GM13976 (cell line): ENCODE results near the gene KLF18.
"Not testable (repeated sequence)": the region's sequence is repeated elsewhere in the genome, so short reads cannot be mapped to it uniquely, and the experiment has no call there.

Experiments
- DNase-seq: peaks from one replicate; pipeline ENCODE4 v3.0.0; 2012; ENCODE audit warnings: low spot score
- in situ Hi-C: fragments of 300-500 bp; cut with MboI; formaldehyde crosslinking; loops from one replicate; pipeline ENCODE4 v1.12.0; 2022; ENCODE audit warnings: low sequenced_read_pairs, mixed read lengths, inconsistent platforms; ENCODE audit not compliant: unreplicated experiment
- TF ChIP-seq, protein P1 (sequence below): IDR thresholded peaks from 2 replicates; pipeline ENCODE4 v1.5.1; 2012; ENCODE audit warnings: borderline replicate concordance, mild to moderate bottlenecking; ENCODE audit not compliant: insufficient read depth; ENCODE audit errors: extremely low read depth, missing control alignments, control extremely low read depth

KLF18 gene

DNA sequence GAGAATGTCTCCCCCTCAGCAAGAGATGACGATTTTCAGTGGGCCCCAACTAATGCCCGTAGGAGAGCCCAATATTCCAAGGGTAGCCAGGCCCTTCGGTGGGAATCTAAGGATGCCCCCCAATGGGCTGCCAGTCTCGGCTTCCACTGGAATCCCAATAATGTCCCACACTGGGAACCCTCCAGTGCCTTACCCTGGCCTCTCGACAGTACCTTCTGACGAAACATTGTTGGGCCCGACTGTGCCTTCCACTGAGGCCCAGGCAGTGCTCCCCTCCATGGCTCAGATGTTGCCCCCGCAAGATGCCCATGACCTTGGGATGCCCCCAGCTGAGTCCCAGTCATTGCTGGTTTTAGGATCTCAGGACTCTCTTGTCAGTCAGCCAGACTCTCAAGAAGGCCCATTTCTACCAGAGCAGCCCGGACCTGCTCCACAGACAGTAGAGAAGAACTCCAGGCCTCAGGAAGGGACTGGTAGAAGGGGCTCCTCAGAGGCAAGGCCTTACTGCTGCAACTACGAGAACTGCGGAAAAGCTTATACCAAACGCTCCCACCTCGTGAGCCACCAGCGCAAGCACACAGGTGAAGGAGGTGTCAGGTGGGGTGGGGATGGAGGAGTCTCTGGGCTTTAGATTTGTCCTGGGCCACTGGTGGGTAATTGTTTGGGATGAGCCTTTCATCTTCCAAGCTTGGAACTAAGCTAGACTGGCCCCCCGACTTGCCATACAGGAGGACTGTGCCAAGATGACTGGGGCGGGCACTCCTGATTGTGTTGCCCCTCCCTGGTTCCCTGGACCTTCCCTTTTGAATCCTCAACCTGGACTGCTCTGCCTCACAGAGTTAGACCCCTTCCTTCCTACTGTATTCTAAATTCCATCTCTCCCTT, 11.6 kb downstream of the KLF18 start:
- in situ Hi-C loops: no loop called here
- DNase-seq: no peak
- TF ChIP-seq, protein P1, sequence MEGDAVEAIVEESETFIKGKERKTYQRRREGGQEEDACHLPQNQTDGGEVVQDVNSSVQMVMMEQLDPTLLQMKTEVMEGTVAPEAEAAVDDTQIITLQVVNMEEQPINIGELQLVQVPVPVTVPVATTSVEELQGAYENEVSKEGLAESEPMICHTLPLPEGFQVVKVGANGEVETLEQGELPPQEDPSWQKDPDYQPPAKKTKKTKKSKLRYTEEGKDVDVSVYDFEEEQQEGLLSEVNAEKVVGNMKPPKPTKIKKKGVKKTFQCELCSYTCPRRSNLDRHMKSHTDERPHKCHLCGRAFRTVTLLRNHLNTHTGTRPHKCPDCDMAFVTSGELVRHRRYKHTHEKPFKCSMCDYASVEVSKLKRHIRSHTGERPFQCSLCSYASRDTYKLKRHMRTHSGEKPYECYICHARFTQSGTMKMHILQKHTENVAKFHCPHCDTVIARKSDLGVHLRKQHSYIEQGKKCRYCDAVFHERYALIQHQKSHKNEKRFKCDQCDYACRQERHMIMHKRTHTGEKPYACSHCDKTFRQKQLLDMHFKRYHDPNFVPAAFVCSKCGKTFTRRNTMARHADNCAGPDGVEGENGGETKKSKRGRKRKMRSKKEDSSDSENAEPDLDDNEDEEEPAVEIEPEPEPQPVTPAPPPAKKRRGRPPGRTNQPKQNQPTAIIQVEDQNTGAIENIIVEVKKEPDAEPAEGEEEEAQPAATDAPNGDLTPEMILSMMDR: no peak

DNA sequence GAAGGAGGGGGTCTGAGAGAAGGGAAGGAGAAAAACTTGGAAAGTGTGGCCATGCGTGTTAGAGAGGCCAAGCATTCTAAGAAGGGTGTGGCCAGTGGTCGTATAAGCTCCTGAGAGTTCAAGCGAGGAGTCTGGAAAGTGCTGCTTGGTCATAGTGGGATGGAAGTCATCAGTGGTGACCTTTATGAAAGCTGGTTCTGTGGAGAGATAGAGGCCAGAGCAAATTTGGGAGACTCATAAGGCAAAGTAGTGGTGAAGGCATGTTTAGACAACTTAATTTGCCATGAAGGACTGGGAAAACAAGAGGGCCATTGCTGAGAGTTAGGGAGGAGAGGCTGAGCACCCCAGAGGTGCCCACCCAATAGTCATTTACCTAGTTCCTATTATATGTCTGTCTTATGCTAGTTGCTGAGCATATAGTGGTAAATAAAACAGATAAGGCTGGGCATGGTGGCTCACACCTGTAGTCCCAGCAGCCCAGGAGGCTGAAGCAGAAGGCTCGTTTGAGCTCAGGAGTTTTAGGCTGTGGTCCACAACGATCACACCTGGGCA, 21.0 kb downstream of the KLF18 start:
- in situ Hi-C loops: no loop called here
- TF ChIP-seq, protein P1: no peak
- no peak for DNase-seq

DNA sequence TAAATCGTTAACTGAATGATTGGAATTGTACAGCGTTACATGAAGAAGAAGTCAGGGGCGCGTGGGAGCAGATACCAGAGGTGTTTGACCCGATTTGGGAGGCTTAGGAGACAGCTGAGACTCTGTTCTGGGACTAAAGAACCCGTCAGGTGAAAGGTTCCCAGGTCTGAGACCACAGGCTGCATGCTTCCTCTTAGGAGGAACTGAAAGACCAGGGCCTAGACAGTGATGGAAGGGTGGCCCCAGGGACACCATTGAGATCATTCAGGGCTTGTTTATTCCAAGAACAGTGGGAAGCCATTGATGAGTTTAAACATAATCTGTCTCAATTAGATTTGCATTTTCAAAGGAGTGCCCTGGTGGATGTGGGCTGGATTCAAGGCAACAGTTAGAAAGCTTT, 21.9 kb downstream of the KLF18 start:
- peak; percentile 38 for DNase-seq
- in situ Hi-C loops: no loop called here
- TF ChIP-seq, protein P1: no peak

DNA sequence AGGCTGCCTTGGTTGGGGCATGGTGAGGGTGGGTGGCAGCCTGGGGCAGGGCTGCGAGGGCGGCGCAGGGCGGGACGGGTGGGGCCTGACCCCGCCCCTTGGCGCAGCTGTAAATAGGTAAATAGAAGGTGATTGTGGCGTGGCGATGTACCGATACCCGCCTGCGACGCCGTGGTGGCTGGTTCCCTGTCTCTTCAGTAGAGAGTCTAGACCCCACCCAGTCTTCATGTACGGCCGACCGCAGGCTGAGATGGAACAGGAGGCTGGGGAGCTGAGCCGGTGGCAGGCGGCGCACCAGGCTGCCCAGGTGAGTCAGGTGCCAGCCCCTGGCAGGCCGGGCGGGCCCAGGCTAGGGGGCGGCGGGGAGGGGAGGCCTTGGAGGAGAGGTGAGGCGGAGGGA, 22.7 kb downstream of the KLF18 start, which contains the start of gene KLF17:
Gene KLF17 (plus strand): TSS at position 140 of the 400 bp plus-strand sequence. CDS start 87 bp downstream, at position 227.
- TF ChIP-seq, protein P1: no peak
- DNase-seq: no peak
- in situ Hi-C loops: no loop called here

DNA sequence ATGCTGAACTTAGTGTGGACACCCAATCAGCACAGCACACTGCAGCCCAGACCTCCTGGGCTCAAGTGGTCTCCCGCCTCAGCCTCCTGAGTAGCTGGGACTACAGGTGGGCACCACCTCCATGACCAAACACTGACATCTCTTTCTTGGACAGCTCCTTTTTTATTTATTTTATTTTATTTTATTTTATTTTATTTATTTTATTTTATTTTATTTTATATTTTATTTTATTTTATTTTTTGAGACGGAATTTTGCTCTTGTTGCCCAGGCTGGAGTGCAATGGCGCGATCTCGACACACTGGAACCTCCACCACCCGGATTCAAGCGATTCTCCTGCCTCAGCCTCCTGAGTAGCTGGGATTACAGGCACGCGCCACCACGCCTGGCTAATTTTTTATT, 24.2 kb downstream of the KLF18 start:
- in situ Hi-C loops, DNase-seq: not testable (repeated sequence)

DNA sequence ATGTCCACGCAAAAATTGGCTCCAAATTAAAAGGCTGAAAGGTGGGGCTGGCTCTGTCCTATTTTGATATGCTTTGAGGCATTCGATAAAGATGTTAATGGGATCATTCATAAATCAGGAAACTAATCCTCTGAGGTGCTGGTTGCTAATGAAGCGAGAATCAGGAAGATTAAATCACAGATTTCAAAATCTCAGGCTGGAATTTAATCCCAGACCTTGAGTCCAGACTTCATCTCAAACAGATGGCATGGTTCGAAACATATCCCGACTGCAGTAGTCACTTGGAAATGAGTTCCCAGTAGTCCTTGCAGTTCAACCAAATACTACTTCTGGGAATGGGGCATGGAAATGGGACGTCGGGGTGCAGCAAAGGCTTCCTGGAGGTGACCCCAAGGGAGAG, 27.3 kb downstream of the KLF18 start:
- no peak for DNase-seq
- in situ Hi-C loops: no loop called here
- TF ChIP-seq, protein P1: no peak

DNA sequence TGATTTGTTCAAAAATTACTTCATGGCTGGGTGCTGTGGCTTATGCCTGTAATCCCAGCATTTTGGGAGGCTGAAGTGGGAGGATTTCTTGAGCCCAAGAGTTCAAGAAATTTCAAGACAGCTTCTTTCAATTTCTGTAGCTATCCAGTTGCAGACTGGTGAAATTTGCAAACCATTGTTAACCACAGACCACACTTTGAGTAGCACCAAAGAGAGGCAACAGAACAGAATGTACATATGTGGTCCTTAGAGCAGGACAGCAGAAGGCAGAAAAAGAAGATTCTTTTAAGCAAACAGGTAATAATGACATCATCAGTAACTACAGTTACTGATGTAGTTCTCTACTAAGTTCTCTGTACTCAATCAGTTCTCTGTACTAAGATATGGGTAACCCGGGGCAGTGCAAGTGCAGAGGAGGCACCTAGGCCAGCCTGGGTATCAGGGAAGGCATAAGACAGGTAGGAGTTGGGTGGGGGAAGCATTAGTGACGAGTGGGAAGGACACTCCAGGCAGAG, 28.3 kb downstream of the KLF18 start:
- TF ChIP-seq, protein P1: no peak

More for the DNA sequence above, 28.3 kb downstream of the KLF18 start:
- peak; percentile 21 for DNase-seq
- in situ Hi-C loops: no loop called here
